K562 (cell line): ENCODE measurements around the gene HRH3. TPM values are rescaled to one million over a fixed set of nuclear protein-coding genes. Genes with fewer than 3 reads are reported as not detected.

Experiments
- ELK3 ChIP-seq: fragments of 450-650 bp; formaldehyde crosslinking; IDR thresholded peaks from 2 replicates; pipeline ENCODE4 v1.4.0; 2020; ENCODE audit warnings: mild to moderate bottlenecking
- HDAC6 ChIP-seq: IDR thresholded peaks from 2 replicates; pipeline ENCODE4 v1.6.1; 2012; ENCODE audit warnings: low read depth, mild to moderate bottlenecking, control low read depth, inconsistent platforms, low read length, moderate library complexity
- KAT7 ChIP-seq: sonication (generic); formaldehyde crosslinking; IDR thresholded peaks from 2 replicates; pipeline ENCODE4 v1.8.0; 2022; ENCODE audit warnings: missing genetic modification reagents, mild to moderate bottlenecking, borderline replicate concordance
- NONO ChIP-seq, 2 experiments: fragments of 200-400 bp in 1 of 2; fragments of 450-650 bp in 1 of 2; formaldehyde crosslinking in 1 of 2; IDR thresholded peaks; 2 replicates each; pipeline ENCODE4 v1.6.1; 2017; ENCODE audit warnings: low read depth in 2 of 2, mild to moderate bottlenecking in 2 of 2, moderate library complexity in 2 of 2, low read length in 1 of 2
- NR2F6 ChIP-seq: fragments of 450-650 bp; formaldehyde crosslinking; IDR thresholded peaks from 2 replicates; pipeline ENCODE4 v1.4.0; 2020; ENCODE audit warnings: mild to moderate bottlenecking
- SMAD3 ChIP-seq: fragments of 450-650 bp; formaldehyde crosslinking; conservative IDR thresholded peaks from 2 replicates; pipeline ENCODE4 v1.4.0; 2020; ENCODE audit warnings: mild to moderate bottlenecking
- SNAPC5 ChIP-seq: fragments of 250-450 bp; sonication (Bioruptor Pico); IDR thresholded peaks from 2 replicates; pipeline ENCODE4 v1.8.0; 2021; ENCODE audit warnings: moderate library complexity, mild to moderate bottlenecking, inconsistent platforms
- SREBF2 ChIP-seq: sonication (generic); formaldehyde crosslinking; IDR thresholded peaks from 2 replicates; pipeline ENCODE4 v1.4.0; 2020; ENCODE audit warnings: mild to moderate bottlenecking, missing genetic modification reagents
- TRIM28 ChIP-seq: fragments of 450-650 bp; IDR thresholded peaks from 2 replicates; pipeline ENCODE4 v1.6.1; 2017
- ZNF174 ChIP-seq: fragments of 250-450 bp; sonication (Bioruptor Pico); IDR thresholded peaks from 2 replicates; pipeline ENCODE4 v1.4.0; 2020; ENCODE audit warnings: mild to moderate bottlenecking
- ZNF586 ChIP-seq: fragments of 450-650 bp; formaldehyde crosslinking; conservative IDR thresholded peaks from 2 replicates; pipeline ENCODE4 v1.4.0; 2020; ENCODE audit warnings: mild to moderate bottlenecking, moderate library complexity
- ZZZ3 ChIP-seq: fragments of 450-650 bp; IDR thresholded peaks from 2 replicates; pipeline ENCODE4 v1.6.1; 2016; ENCODE audit warnings: antibody characterized with exemption, mild to moderate bottlenecking, moderate library complexity
- polyA plus RNA-seq, 8 experiments: library from polyadenylated mRNA; depleted of rRNA in 4 of 8; stranded (reverse) in 5 of 8; unstranded in 3 of 8; fragments of >200 nt; fragmentation: Nextera tagmentation in 2 of 8; fragmentation: Illumina TruSeq in 1 of 8; extraction: Ambion mirVana in 2 of 8; extraction: Trizol in 1 of 8; gene quantifications; 2 replicates each; pipeline versions ENCODE4 v1.2.1 to v1.2.3, GENCODE V29; 2011 to 2014; ENCODE audit warnings: inconsistent platforms in 1 of 8, missing spikeins in 1 of 8
- total RNA-seq, 7 experiments: library from RNA; depleted of rRNA in 6 of 7; stranded (reverse); fragments of >200 nt in 6 of 7; fragmentation: Illumina TruSeq in 2 of 7; extraction: Trizol in 2 of 7; gene quantifications; 2 replicates each; pipeline versions ENCODE4 v1.2.1 to v1.2.3, GENCODE V29; 2011 to 2021; ENCODE audit warnings: low replicate concordance in 1 of 7
- TF ChIP-seq, protein P1 (sequence below), 2 experiments: fragments of 250-450 bp in 1 of 2; fragments of 450-650 bp in 1 of 2; sonication (Bioruptor Pico) in 1 of 2; IDR thresholded peaks; 2 replicates each; pipeline versions ENCODE4 v1.6.1 to v1.8.0; 2016 to 2021; ENCODE audit warnings: mild to moderate bottlenecking in 2 of 2, moderate library complexity in 2 of 2, missing compliant biosample characterization in 1 of 2, missing genetic modification characterization in 1 of 2
- TF ChIP-seq, protein P2 (sequence below): fragments of 250-450 bp; sonication (Bioruptor Pico); IDR thresholded peaks from 2 replicates; pipeline ENCODE4 v1.4.0; 2020
- TF ChIP-seq, protein P3 (sequence below): sonication (generic); formaldehyde crosslinking; IDR thresholded peaks from 2 replicates; pipeline ENCODE4 v1.8.1; 2023; ENCODE audit warnings: missing genetic modification reagents, mild to moderate bottlenecking, borderline replicate concordance

Gene HRH3
- total and polyA plus RNA-seq, 9 of the 15 experiments (the other 6 are each of a cell fraction or from before 2014, with no cell fraction given) = not detected

GRCh38 chr20:62182469-62183425 is 37.3 kb downstream of the HRH3 start, which contains the start of gene MTG2 (continued):
- TF ChIP-seq KAT7 (CRISPR knock-in tag) (peak; percentile 84; the same call in 1 of the 2 replicates), ZNF174 (CRISPR knock-in tag) (no peak), HDAC6 (no peak), SMAD3 (CRISPR knock-in tag) (0 out of 2 replicates have a peak, but pooled peaks have one; percentile 38), TRIM28 (0 out of 2 replicates have a peak, but pooled peaks have one; percentile 29), NR2F6 (CRISPR knock-in tag) (no peak), NONO (IDR thresholded peaks at IDR 0.05; ENCODE audit: low read depth in 2 of 2, low read length in 1 of 2) (peak; percentile 35 to 60; a peak in 3 of 4 replicates), ZZZ3 (no peak), ELK3 (CRISPR knock-in tag) (no peak), SNAPC5 (CRISPR knock-in tag) (no peak), ZNF586 (CRISPR knock-in tag) (no peak), SREBF2 (CRISPR knock-in tag) (no peak)
- TF ChIP-seq, protein P1, sequence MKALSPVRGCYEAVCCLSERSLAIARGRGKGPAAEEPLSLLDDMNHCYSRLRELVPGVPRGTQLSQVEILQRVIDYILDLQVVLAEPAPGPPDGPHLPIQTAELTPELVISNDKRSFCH (CRISPR knock-in tag; IDR thresholded peaks at IDR 0.05) = no peak
- TF ChIP-seq, protein P1 (tag; IDR thresholded peaks at IDR 0.05) = no peak; the same call in 1 of the 2 replicates
- TF ChIP-seq, protein P2, sequence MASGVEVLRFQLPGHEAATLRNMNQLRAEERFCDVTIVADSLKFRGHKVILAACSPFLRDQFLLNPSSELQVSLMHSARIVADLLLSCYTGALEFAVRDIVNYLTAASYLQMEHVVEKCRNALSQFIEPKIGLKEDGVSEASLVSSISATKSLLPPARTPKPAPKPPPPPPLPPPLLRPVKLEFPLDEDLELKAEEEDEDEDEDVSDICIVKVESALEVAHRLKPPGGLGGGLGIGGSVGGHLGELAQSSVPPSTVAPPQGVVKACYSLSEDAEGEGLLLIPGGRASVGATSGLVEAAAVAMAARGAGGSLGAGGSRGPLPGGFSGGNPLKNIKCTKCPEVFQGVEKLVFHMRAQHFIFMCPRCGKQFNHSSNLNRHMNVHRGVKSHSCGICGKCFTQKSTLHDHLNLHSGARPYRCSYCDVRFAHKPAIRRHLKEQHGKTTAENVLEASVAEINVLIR = peak; percentile 95
- TF ChIP-seq, protein P3, sequence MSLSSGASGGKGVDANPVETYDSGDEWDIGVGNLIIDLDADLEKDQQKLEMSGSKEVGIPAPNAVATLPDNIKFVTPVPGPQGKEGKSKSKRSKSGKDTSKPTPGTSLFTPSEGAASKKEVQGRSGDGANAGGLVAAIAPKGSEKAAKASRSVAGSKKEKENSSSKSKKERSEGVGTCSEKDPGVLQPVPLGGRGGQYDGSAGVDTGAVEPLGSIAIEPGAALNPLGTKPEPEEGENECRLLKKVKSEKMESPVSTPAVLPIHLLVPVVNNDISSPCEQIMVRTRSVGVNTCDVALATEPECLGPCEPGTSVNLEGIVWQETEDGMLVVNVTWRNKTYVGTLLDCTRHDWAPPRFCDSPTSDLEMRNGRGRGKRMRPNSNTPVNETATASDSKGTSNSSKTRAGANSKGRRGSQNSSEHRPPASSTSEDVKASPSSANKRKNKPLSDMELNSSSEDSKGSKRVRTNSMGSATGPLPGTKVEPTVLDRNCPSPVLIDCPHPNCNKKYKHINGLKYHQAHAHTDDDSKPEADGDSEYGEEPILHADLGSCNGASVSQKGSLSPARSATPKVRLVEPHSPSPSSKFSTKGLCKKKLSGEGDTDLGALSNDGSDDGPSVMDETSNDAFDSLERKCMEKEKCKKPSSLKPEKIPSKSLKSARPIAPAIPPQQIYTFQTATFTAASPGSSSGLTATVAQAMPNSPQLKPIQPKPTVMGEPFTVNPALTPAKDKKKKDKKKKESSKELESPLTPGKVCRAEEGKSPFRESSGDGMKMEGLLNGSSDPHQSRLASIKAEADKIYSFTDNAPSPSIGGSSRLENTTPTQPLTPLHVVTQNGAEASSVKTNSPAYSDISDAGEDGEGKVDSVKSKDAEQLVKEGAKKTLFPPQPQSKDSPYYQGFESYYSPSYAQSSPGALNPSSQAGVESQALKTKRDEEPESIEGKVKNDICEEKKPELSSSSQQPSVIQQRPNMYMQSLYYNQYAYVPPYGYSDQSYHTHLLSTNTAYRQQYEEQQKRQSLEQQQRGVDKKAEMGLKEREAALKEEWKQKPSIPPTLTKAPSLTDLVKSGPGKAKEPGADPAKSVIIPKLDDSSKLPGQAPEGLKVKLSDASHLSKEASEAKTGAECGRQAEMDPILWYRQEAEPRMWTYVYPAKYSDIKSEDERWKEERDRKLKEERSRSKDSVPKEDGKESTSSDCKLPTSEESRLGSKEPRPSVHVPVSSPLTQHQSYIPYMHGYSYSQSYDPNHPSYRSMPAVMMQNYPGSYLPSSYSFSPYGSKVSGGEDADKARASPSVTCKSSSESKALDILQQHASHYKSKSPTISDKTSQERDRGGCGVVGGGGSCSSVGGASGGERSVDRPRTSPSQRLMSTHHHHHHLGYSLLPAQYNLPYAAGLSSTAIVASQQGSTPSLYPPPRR = no peak
